GM23248 (cell line): ENCODE results near the gene GPATCH4.

ENCODE experiments used
- EZH2 ChIP-seq: fragments of 200-600 bp; sonication (generic); IDR thresholded peaks from 2 replicates; pipeline ENCODE4 v1.6.1; 2018; ENCODE audit warnings: antibody characterized with exemption, mild to moderate bottlenecking; ENCODE audit not compliant: insufficient read depth, poor library complexity, severe bottlenecking
- EZH2phosphoT487 ChIP-seq: fragments of 200-600 bp; sonication (generic); IDR thresholded peaks from 2 replicates; pipeline ENCODE4 v1.6.1; 2018; ENCODE audit warnings: antibody characterized with exemption, moderate library complexity, mild to moderate bottlenecking, low read depth; ENCODE audit not compliant: insufficient read depth

DNA sequence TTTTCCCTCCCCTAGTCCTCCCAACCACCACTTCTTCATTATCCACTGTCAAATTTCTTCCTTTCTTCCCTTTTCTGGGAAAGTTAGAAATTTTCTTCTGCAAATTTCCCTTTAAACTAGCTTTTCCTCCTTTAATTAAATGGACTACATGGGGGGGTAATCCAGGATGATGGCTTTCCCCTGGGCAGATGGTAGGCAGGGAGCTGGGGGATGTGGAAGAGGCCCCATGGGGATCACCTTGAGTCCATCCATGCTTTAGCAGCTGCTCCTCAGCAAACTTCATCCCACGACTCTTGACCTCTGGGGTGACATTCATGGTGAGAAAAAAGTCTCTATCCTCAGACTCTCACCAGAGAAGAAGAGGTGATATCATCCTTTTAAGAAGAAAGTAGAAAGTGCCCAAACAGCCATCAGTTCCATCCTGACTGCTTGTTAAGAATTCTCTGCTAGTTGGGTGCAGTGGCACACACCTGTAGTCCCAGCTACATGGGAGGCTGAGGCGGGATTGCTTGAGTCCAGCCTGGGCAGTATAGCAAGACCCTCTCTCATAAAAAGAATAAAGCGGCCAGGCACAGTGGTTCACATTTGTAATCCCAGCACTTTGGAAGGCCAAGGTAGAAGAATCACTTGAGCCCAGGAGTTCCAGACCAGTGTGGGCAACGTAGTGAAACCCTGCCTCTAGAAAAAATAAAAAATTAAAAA, 2.4 kb downstream of the GPATCH4 start:
- no peak for TF ChIP-seq EZH2
- no peak for TF ChIP-seq EZH2phosphoT487
